Measurements from ENCODE around the gene GNAT3. TPM values are rescaled to one million over a fixed set of nuclear protein-coding genes. Genes with fewer than 3 reads are reported as not detected.

GNAT3 gene
- total RNA-seq, 2 experiments from 2014 or later = not detected

- H3K4me1 Mint-ChIP-seq (ENCODE audit: low read depth) = no peaks in the 10 kb centered on the region
- intact Hi-C loops (cut with DNase I, micrococcal nuclease) = no loop called here
- DNase-seq (no peak), ATAC-seq (ENCODE audit: poor library complexity) (no peak)
- no peak overlapping the region for H3K27ac Mint-ChIP-seq
- Histone ChIP-seq H3K27me3 (ENCODE audit: control insufficient read depth in 1 of 2, insufficient read depth in 2 of 2, low read length in 2 of 2) (no peaks in the 10 kb centered on the region), H3K4me3 (ENCODE audit: low read length) (no peak overlapping the region), H3K4me1 (ENCODE audit: insufficient read depth, low read length) (no peaks in the 10 kb centered on the region), H3K36me3 (ENCODE audit: insufficient read depth, low read length) (no peaks in the 10 kb centered on the region), H3K9me3 (ENCODE audit: control insufficient read depth in 1 of 2, insufficient read depth in 1 of 2, low read length in 2 of 2) (no peaks in the 10 kb centered on the region), H3K27ac (ENCODE audit: low read depth in 1 of 2, low read length in 2 of 2) (no peak overlapping the region)
- POLR2A ChIA-PET = no interaction called here
- TF ChIP-seq CTCF (IDR thresholded peaks at IDR 0.05) = no peak
- H3K27me3 Mint-ChIP-seq = no peaks in the 10 kb centered on the region
- H3K9me3 Mint-ChIP-seq = no peaks in the 10 kb centered on the region
- CTCF ChIA-PET = no interaction called here
- H3K4me3 Mint-ChIP-seq = no peak overlapping the region
- no peaks in the 10 kb centered on the region for H3K36me3 Mint-ChIP-seq (ENCODE audit: low read depth)
Measured at GRCh38 chr7:80488406-80488805, 23.5 kb downstream of the GNAT3 start.

- ATAC-seq (ENCODE audit: poor library complexity) (no peak), DNase-seq (no peak)
- Histone ChIP-seq H3K27ac (ENCODE audit: low read depth in 1 of 2, low read length in 2 of 2) (no peak overlapping the region), H3K4me1 (ENCODE audit: insufficient read depth, low read length) (no peaks in the 10 kb centered on the region), H3K4me3 (ENCODE audit: low read length) (no peak overlapping the region), H3K27me3 (ENCODE audit: control insufficient read depth in 1 of 2, insufficient read depth in 2 of 2, low read length in 2 of 2) (no peaks in the 10 kb centered on the region), H3K36me3 (ENCODE audit: insufficient read depth, low read length) (no peaks in the 10 kb centered on the region), H3K9me3 (ENCODE audit: control insufficient read depth in 1 of 2, insufficient read depth in 1 of 2, low read length in 2 of 2) (no peaks in the 10 kb centered on the region)
- Mint-ChIP-seq H3K4me1 (ENCODE audit: low read depth) (no peaks in the 10 kb centered on the region), H3K9me3 (no peaks in the 10 kb centered on the region), H3K36me3 (ENCODE audit: low read depth) (no peaks in the 10 kb centered on the region), H3K27ac (no peak overlapping the region), H3K27me3 (no peaks in the 10 kb centered on the region), H3K4me3 (no peak overlapping the region)
- intact Hi-C loops (cut with DNase I, micrococcal nuclease) = no loop called here
- no peak for TF ChIP-seq CTCF (IDR thresholded peaks at IDR 0.05)
- CTCF ChIA-PET = no interaction called here
- POLR2A ChIA-PET = no interaction called here
Measured at GRCh38 chr7:80485721-80486120, 26.1 kb downstream of the GNAT3 start.

- no peak for TF ChIP-seq CTCF (IDR thresholded peaks at IDR 0.05)
- H3K27ac Mint-ChIP-seq = no peak overlapping the region
- Histone ChIP-seq H3K36me3 (ENCODE audit: insufficient read depth, low read length) (no peaks in the 10 kb centered on the region), H3K27ac (ENCODE audit: low read depth in 1 of 2, low read length in 2 of 2) (no peak overlapping the region), H3K9me3 (ENCODE audit: control insufficient read depth in 1 of 2, insufficient read depth in 1 of 2, low read length in 2 of 2) (no peaks in the 10 kb centered on the region), H3K4me1 (ENCODE audit: insufficient read depth, low read length) (no peaks in the 10 kb centered on the region), H3K27me3 (ENCODE audit: control insufficient read depth in 1 of 2, insufficient read depth in 2 of 2, low read length in 2 of 2) (no peaks in the 10 kb centered on the region), H3K4me3 (ENCODE audit: low read length) (no peak overlapping the region)
- intact Hi-C loops (cut with DNase I, micrococcal nuclease) = no loop called here
- no peaks in the 10 kb centered on the region for H3K36me3 Mint-ChIP-seq (ENCODE audit: low read depth)
- ATAC-seq (ENCODE audit: poor library complexity) (no peak), DNase-seq (no peak)
- CTCF ChIA-PET = no interaction called here
- POLR2A ChIA-PET = no interaction called here
- no peak overlapping the region for H3K4me3 Mint-ChIP-seq
- no peaks in the 10 kb centered on the region for H3K27me3 Mint-ChIP-seq
- H3K9me3 Mint-ChIP-seq = no peaks in the 10 kb centered on the region
- H3K4me1 Mint-ChIP-seq (ENCODE audit: low read depth) = no peaks in the 10 kb centered on the region
Measured at GRCh38 chr7:80482950-80483349, 28.9 kb downstream of the GNAT3 start.
